Fibroblast of mammary gland (primary cell): ENCODE results near the gene MBD5.
A peak's percentile ranks its signal among the peaks of the same experiment; 100 is the strongest.

Source experiments
- DNase-seq: peaks from one replicate; pipeline ENCODE4 v3.0.0-alpha.2; 2010; ENCODE audit warnings: low read depth
- H3K4me3 ChIP-seq: 2 replicates; pipeline ENCODE4 v1.5.1; 2011; ENCODE audit warnings: low read depth, mild to moderate bottlenecking, low read length, moderate library complexity; ENCODE audit not compliant: control insufficient read depth
- CTCF ChIP-seq: conservative IDR thresholded peaks from 2 replicates; pipeline ENCODE4 v1.5.1; 2011; ENCODE audit warnings: low read depth, low read length, inconsistent platforms; ENCODE audit not compliant: control insufficient read depth, insufficient read depth

Gene MBD5

GRCh38 chr2:148221926-148222325 is 201.0 kb downstream of the MBD5 start:
- H3K4me3 ChIP-seq = no peak overlapping the region
- no peak for DNase-seq
- TF ChIP-seq CTCF = no peak

- TF ChIP-seq CTCF = no peak
- DNase-seq = no peak
- H3K4me3 ChIP-seq = no peak overlapping the region
Measured at GRCh38 chr2:148231858-148232257, 211.0 kb downstream of the MBD5 start.

- no peak for TF ChIP-seq CTCF
- no peak for DNase-seq
- H3K4me3 ChIP-seq = no peak overlapping the region
Measured at GRCh38 chr2:148234143-148234542, 213.3 kb downstream of the MBD5 start.

- peak; percentile 43 for DNase-seq
- H3K4me3 ChIP-seq = no peak overlapping the region
- TF ChIP-seq CTCF = no peak
Measured at GRCh38 chr2:148237911-148238310, 217.0 kb downstream of the MBD5 start.

GRCh38 chr2:148238561-148238960 is 217.7 kb downstream of the MBD5 start:
- no peak overlapping the region for H3K4me3 ChIP-seq
- peak; percentile 51 for DNase-seq
- no peak for TF ChIP-seq CTCF

GRCh38 chr2:148240838-148241237 is 219.9 kb downstream of the MBD5 start:
- no peak overlapping the region for H3K4me3 ChIP-seq
- no peak for DNase-seq
- TF ChIP-seq CTCF = no peak
